Measurements from ENCODE around the gene FBRSL1.
"Not testable (repeated sequence)": the region's sequence is repeated elsewhere in the genome, so short reads cannot be mapped to it uniquely, and the experiment has no call there.

Gene FBRSL1

GRCh38 chr12:132489602-132490266 lies at the start of gene FBRSL1:
Gene FBRSL1, plus strand, starts transcription at chr12:132490151.
- peak; percentile 95 for DNase-seq

DNA sequence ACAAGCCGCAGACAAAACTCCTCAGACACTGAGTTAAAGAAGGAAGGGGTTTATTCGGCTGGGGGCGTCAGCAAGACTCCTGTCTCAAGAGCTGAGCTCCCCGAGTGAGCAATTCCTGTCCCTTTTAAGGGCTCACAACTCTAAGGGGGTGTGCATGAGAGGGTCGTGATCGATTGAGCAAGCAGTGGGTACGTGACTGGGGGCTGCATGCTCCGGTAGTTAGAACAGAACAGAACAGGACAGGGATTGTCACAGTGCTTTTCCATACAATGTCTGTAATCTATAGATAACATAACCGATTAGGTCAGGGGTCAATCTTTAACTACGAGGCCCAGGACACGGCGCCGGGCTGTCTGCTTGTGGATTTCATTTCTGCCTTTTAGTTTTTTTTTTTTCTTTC lies 49.5 kb upstream of the FBRSL1 start:
- not testable (repeated sequence) for DNase-seq

DNA sequence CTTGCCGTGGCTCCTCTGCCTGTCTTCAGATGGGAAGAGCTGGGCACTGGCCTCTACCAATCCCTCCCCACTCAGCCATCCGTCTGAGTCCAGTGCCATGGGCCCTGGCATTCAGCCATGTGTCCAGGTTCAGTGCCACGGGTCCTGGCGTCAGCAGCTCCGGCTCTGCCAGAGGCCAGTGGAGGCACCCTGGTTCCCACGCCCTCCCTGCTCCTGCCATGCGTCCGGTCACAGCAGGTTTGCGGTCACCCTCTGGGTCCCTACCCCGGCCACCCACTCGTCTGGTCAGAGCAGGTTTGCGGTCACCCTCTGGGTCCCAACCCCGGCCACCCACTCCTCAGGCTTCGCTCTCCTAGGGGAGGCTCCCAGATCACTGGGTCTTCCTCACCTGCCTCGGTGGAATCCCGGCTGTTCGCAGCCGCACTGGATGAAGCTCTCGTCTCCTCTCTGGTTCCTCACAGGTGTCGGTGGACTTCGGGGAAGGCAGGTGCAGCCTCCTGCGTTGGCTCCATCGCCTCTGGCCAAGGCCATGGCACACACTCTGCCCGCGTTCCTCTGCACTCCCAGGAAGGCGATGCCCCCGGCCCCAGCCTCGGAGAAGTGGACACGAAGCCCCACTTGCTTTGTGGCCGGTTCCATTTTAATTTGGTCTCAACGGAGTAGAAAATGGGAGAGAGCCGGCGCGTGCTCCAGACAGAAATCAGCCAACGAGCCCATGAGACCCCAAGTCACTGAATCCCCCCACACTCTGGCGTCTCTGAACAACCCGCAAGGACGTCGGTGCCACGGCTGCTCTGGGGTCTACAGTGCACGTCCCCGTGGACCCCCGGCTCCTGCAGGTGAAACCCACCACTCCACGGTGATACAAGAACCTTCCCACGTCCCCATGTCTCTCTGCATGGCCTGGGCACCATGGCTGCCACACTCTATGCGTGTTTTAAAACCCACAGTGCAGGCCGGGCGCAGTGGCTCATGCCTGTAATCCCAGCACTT lies 47.8 kb upstream of the FBRSL1 start:
- DNase-seq: no peak

DNA sequence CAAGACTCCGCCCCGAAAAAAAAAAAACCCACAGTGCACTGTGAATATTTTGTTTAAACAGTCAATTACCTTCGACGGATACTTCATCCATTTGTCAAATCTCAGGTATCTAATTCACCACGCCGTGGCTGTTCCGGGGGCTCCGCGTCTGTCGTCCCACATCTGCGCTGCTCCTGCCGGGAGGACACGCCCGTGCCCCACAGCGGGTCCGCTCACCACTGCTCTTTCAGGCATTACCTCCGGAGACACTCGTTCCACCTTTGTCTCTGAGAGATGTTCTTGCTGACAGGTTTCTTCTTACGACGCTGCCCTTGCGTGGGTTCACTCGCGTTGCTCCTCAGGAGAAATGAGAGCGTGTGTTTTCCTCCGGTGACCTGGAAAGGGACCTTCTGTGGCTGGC lies 46.9 kb upstream of the FBRSL1 start:
- no peak for DNase-seq

- no peak for DNase-seq
Observed at GRCh38 chr12:132444283-132444682, 45.7 kb upstream of the FBRSL1 start.

GRCh38 chr12:132444957-132445883 lies 44.7 kb upstream of the FBRSL1 start:
- peak; percentile 66 for DNase-seq

DNA sequence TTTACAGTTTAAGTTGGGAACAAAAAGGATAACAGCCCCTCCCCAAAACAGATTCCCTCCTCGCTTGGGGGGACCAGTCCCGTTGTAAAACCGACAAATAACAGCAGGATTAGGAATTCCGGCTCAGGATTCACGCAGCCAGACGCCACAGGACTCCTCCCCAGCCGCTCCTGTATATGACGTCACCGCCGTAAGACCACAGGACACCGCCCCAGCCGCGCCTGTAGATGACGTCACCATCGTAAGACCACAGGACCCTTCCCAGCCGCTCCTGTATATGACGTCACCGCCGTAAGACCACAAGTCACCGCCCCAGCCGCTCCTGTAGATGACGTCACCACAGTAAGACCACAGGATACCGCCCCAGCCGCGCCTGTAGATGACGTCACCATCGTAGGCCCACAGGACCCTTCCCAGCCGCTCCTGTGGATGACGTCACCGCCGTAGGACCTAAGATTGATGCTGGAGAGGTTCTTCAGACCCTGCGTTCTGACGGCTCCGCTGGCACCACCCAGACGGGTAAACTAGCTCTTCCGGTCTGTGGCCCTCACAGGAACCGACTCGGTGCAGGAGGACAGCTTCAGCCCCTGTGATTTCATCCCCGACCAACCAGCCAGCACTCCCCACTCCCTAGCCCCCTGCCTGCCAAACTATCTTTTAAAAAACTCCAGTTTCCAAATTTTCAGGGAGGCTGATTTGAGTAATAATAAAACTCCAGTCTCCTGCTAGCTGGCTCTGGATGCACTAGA lies 43.9 kb upstream of the FBRSL1 start:
- peak; percentile 75 for DNase-seq

- DNase-seq: no peak
Observed at GRCh38 chr12:132446633-132447326, 43.2 kb upstream of the FBRSL1 start.

- no peak for DNase-seq
Observed at GRCh38 chr12:132447327-132447720, 42.6 kb upstream of the FBRSL1 start.

DNA sequence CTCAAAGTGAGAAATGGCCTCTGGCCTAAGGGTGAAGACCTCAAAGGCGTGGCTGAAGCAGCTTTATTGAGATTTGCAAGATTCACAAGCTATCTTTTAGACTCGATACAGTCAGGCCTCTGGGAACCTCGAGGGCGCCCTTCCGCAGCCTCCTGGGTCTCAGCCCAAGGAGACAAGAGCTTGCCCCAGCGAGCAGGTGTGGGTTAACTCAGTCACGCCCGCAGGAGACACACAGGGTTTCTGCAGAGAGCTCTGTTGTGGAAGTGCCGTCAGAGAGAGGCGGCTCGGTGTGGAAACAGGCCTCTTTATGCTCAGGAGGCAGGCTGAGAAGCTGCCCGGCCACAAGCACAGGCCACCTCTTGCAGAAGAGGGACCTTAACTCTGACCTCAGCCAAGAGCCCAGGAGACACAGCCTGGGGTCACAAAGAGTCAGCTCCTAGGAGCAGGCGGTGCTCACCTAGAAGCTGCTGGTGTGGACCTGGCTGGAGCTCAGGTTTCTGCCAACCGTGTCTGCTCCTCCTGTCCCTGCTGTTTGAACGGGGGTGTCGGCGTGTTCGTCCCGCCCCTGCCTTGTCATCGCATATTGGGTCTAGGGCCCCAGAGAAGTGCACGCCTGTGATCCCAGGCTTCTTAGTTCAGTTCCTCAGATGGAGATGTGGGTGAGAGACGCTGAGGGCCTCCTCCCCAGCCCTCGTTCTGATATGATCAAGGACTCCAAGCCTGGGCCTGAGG lies 42.1 kb upstream of the FBRSL1 start:
- DNase-seq: no peak

GRCh38 chr12:132448463-132448820 lies 41.5 kb upstream of the FBRSL1 start:
- no peak for DNase-seq

- DNase-seq: no peak
Observed at GRCh38 chr12:132449565-132450417, 40.2 kb upstream of the FBRSL1 start.

DNA sequence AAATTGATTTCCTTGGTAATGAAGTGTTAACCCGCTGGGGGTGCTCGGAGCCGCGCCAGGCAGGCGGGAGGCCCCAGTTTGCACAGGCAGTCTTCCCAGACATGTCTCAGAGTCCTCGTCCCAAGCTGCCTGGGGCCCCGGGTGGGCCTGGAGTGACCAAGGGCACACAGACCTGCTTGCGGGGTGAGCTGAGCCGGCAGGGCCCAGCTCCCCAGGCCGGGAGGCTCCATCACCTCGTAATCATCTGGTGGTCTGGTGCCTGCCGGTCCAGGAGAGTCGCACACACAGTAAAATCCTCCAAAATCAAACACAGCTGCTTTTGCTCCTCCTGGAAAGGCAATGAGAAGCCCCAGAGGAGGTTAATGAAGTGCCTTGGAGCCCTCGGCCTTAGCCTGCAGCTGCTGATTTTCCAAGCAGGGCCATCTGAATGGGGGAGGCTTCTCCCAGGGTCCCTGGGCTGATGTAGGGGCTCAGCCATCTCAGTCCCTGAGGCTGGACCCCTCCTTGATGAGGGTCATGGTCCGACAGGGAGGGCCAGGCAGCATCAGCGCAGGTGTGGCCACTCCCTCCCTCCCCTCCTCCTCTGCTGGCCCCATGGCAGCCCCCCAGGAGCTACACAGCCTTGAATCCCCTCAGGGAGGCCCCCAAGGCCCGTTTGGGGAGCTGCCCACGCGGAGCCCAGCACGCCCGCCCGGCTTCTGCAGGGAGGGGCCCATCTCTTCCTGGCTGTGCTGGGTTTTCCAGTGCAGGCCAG lies 39.4 kb upstream of the FBRSL1 start:
- peak; percentile 87 for DNase-seq

DNA sequence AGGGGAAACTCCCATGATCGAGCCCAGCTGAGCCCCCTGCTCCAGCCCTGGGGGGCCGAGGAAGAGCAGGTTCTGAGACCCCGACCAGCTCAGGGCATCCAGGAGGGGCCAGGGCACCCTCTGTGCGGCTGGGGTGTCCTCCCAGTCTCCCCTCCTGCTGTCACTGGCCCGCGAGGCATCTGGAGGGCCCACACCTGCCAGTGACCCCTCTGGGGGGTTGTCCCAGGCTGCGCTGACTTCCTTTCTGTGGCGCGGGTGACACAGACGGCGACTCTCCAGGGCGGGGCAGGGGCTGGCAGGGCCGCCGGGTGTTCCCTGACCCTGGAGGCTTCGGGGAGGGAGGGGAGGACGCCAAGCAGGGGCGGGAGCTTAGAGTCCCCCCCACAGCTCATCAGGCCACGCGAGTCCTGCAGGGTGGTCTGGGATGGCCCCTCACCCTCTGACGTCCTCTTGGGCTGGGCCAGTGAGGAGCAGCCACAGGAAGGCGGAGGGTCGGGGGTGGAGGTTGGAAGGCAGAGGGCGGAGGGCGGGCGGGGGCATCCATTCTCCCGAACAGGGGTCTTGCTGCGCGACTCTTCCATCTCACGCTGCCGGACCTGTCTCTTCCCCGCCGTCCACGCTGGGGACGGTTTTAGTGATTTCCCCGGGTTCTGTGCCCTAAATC lies 38.6 kb upstream of the FBRSL1 start:
- no peak for DNase-seq

DNA sequence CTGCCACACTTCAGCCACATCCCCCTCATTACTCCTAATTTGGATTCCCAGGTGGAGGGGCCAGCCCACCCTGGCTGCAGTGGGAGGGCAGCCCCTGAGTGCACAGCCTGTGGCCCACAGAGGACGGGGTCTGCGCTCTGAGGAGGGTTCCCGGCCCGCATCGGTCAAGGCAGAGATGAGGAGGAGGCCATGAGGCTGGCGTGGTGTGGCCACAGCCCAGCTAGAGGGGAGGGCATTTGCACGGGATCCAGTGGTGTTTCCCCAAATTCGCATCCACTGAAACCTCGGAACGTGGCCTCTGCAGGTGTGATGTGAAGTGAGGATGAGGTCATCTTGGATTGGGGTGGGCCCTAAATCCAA lies 38.1 kb upstream of the FBRSL1 start:
- no peak for DNase-seq

DNA sequence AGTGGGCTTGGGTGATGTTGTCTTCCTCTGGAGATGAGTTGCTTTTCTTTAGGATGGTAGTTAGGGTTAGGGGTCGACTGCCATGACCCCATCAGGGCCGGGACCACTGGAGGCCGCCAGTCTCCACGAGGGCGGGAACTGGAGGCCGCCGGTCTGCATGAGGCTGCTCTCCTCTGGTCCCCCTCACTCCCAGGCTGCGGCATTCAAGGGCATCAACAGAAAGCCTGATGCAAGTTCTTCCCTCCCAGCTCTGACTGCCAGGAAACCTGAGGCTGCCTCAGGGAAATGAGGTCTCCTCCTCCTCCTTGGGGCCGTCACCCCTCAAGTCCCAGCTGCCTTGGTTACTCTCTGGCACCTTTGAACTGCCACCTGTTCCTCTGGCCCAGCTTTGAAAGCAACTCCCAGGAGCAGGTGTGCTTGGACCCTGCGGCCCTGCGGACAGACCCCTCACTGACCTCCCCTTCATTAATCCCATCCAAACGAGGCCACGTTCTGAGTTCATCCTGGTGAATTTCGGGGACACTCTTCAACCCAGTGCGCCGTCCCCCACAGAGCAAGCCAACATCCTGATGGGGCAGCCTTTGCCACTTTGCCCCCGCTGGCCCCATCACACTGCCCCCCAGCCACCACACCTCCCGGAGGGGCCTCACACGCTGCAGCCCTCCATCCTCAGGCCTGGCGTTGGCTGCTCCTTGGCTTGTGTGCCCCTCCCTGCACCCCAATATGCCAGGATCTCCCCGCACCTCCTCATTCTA lies 37.2 kb upstream of the FBRSL1 start:
- no peak for DNase-seq

DNA sequence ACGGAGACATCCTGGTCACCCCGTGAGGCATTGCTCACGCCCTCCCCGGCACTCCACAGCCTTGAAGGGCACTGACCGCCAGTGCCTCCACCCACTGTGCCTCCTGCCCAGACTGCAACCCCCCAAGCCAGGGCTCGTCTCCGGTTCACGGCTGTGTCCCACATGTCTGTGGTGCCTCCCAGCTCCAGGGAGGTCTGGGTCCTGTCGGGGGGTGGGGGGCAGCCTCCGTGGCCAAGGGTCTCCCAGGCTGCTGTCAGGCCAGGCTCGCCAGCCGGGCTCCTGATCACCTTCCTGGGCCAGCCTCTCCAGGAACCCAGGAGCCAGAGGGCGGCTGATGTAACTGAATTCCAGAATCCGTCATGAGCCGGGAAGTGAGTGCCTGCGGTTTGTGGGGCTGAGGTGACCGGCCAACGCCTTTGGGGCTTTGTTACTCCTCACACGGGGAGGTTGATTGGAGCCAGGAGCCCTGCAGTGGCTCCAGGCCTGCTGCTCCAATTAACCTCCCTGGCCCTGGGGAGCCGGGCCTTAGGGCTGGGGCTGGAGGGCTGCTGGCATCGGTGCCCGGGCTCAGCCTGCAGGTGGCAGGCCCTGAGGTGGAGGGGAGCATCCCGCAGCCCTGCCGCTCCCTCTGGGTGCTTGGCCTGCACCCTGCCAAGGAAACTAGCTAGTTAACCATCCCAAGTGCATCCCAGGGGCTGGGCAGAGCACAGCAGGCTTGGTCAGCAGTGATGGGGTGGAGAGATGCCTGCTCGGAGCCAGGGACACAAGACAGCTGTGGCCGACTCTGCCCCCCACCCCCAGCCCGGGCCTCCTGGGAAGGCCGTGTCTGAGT lies 36.4 kb upstream of the FBRSL1 start:
- DNase-seq: no peak
